Progenitor cell of endocrine pancreas (in vitro differentiated cells): ENCODE results near the gene SRCIN1. TPM values are rescaled to one million over a fixed set of nuclear protein-coding genes. Genes with fewer than 3 reads are reported as not detected.
"Not testable (repeated sequence)": the region's sequence is repeated elsewhere in the genome, so short reads cannot be mapped to it uniquely, and the experiment has no call there.

Source experiments
- DNase-seq: peaks from one replicate; pipeline ENCODE4 v3.0.0; 2021; ENCODE audit warnings: low spot score; ENCODE audit not compliant: unreplicated experiment
- H3K27ac Mint-ChIP-seq: 2 replicates; pipeline ENCODE4 v1.8.0; 2021; ENCODE audit warnings: mild to moderate bottlenecking, moderate library complexity, mixed read lengths
- H3K27me3 Mint-ChIP-seq: 2 replicates; pipeline ENCODE4 v1.8.0; 2021; ENCODE audit warnings: mixed read lengths
- H3K36me3 Mint-ChIP-seq: 2 replicates; pipeline ENCODE4 v1.8.0; 2022; ENCODE audit warnings: mixed read lengths; ENCODE audit not compliant: insufficient read depth
- H3K4me1 Mint-ChIP-seq: 2 replicates; pipeline ENCODE4 v1.8.0; 2021; ENCODE audit warnings: low read depth, mixed read lengths
- H3K4me3 Mint-ChIP-seq: 2 replicates; pipeline ENCODE4 v1.8.0; 2021; ENCODE audit warnings: low read depth, mild to moderate bottlenecking, moderate library complexity, mixed read lengths
- H3K9me3 Mint-ChIP-seq: 2 replicates; pipeline ENCODE4 v1.8.0; 2021; ENCODE audit warnings: low read depth, mixed read lengths
- CTCF ChIP-seq: fragments of 200-600 bp; sonication (generic); IDR thresholded peaks from one replicate; pipeline ENCODE4 v1.5.0; 2021; ENCODE audit warnings: antibody characterized with exemption, mild to moderate bottlenecking; ENCODE audit not compliant: unreplicated experiment
- total RNA-seq: library from RNA; stranded (reverse); gene quantifications from 2 replicates; pipeline ENCODE4 v1.2.1, GENCODE V29; 2021

SRCIN1 gene
- total RNA-seq, 1 donor from 2014 or later, result 13.8 TPM

- TF ChIP-seq CTCF, result no peak
- no peak for DNase-seq
- Mint-ChIP-seq H3K9me3 (no peaks in the 10 kb centered on the region), H3K4me1 (no peaks in the 10 kb centered on the region), H3K27ac (no peak overlapping the region), H3K36me3 (no peaks in the 10 kb centered on the region), H3K4me3 (no peak overlapping the region), H3K27me3 (peaks cover 3% of the 10 kb centered on the region)
Measured at GRCh38 chr17:38637951-38638350, 32.2 kb upstream of the SRCIN1 start.

GRCh38 chr17:38636054-38636453, 30.3 kb upstream of the SRCIN1 start:
- Mint-ChIP-seq H3K9me3 (no peaks in the 10 kb centered on the region), H3K27ac (no peak overlapping the region), H3K4me1 (no peaks in the 10 kb centered on the region), H3K4me3 (no peak overlapping the region), H3K27me3 (peaks cover 3% of the 10 kb centered on the region), H3K36me3 (no peaks in the 10 kb centered on the region)
- TF ChIP-seq CTCF, result no peak
- DNase-seq, result no peak

GRCh38 chr17:38632334-38632733, 26.6 kb upstream of the SRCIN1 start:
- H3K9me3 Mint-ChIP-seq, result no peaks in the 10 kb centered on the region
- peaks cover 3% of the 10 kb centered on the region for H3K27me3 Mint-ChIP-seq
- H3K4me1 Mint-ChIP-seq, result no peaks in the 10 kb centered on the region
- H3K36me3 Mint-ChIP-seq, result no peaks in the 10 kb centered on the region
- DNase-seq, result no peak
- no peak overlapping the region for H3K27ac Mint-ChIP-seq
- no peak overlapping the region for H3K4me3 Mint-ChIP-seq
- no peak for TF ChIP-seq CTCF

GRCh38 chr17:38628441-38628840, 22.7 kb upstream of the SRCIN1 start:
- no peak overlapping the region for H3K27ac Mint-ChIP-seq
- peaks cover 6% of the 10 kb centered on the region for H3K4me1 Mint-ChIP-seq
- no peaks in the 10 kb centered on the region for H3K27me3 Mint-ChIP-seq
- H3K36me3 Mint-ChIP-seq, result no peaks in the 10 kb centered on the region
- H3K9me3 Mint-ChIP-seq, result no peaks in the 10 kb centered on the region
- no peak for DNase-seq
- TF ChIP-seq CTCF, result no peak
- no peak overlapping the region for H3K4me3 Mint-ChIP-seq

- H3K36me3 Mint-ChIP-seq, result no peaks in the 10 kb centered on the region
- no peaks in the 10 kb centered on the region for H3K9me3 Mint-ChIP-seq
- no peak overlapping the region for H3K4me3 Mint-ChIP-seq
- H3K4me1 Mint-ChIP-seq, result peaks cover 6% of the 10 kb centered on the region
- no peaks in the 10 kb centered on the region for H3K27me3 Mint-ChIP-seq
- DNase-seq, result no peak
- H3K27ac Mint-ChIP-seq, result no peak overlapping the region
- no peak for TF ChIP-seq CTCF
Measured at GRCh38 chr17:38627957-38628356, 22.2 kb upstream of the SRCIN1 start.

GRCh38 chr17:38626606-38627226, 21.0 kb upstream of the SRCIN1 start:
- H3K4me1 Mint-ChIP-seq, H3K4me3 Mint-ChIP-seq, H3K27me3 Mint-ChIP-seq, H3K9me3 Mint-ChIP-seq, H3K27ac Mint-ChIP-seq, DNase-seq, H3K36me3 Mint-ChIP-seq: not testable (repeated sequence)
